Right forelimb (tissue), 1 donor: ENCODE results near the gene TRIM32.
"Not testable (repeated sequence)": the region's sequence is repeated elsewhere in the genome, so short reads cannot be mapped to it uniquely, and the experiment has no call there.

Experiments
- DNase-seq: peaks from one replicate; pipeline ENCODE4 v3.0.0-alpha.2; 2018

The TRIM32 gene

GRCh38 chr9:116683535-116683934 is 3.6 kb upstream of the TRIM32 start:
- DNase-seq, result no peak

GRCh38 chr9:116685166-116685565 is 1.9 kb upstream of the TRIM32 start:
- no peak for DNase-seq

GRCh38 chr9:116686135-116686534 is 970 bp upstream of the TRIM32 start:
- DNase-seq, result no peak

DNA sequence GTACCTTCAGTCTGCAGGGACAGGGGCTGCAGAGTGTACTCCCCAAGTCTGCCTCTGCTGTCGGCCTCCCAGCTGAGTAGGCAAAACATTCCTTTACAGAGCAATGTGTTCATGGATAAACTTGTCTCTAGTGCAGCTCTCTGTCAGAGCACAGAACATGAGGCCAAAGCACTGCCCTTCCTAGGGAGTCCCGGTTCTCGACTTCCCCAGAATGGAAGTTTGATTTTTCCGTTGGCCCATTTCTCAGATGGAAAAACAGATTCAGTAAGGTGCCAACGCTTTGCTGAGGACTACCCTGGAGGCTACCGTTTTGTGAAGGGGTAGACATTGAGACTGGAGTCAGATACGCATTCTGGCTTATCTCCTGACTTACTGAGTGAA is 422 bp upstream of the TRIM32 start:
- DNase-seq, result no peak

DNA sequence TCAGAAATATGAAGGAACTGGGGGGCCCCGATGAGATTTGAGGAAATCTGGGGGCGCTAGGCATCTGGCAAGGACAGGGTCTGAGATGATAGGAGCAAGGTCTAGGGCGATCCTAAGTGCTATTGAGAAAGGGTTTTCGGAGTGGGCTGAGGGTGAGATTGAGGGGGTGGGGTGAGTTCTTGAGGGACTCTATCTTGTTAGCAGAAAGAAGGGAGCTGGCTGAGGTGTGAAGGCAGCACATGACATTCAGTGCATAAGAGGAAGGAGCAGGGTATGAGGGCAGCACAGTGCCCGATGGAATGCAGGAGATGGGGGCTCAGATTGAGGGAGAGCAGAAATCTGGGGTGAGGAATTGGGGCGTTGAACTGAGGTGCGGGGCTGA is 640 bp downstream of the TRIM32 start:
- DNase-seq, result no peak

GRCh38 chr9:116688806-116689485 is 1.8 kb downstream of the TRIM32 start:
- no peak for DNase-seq

- DNase-seq, result no peak
These were observed 2.5 kb downstream of the TRIM32 start for GRCh38 chr9:116689486-116690032.

DNA sequence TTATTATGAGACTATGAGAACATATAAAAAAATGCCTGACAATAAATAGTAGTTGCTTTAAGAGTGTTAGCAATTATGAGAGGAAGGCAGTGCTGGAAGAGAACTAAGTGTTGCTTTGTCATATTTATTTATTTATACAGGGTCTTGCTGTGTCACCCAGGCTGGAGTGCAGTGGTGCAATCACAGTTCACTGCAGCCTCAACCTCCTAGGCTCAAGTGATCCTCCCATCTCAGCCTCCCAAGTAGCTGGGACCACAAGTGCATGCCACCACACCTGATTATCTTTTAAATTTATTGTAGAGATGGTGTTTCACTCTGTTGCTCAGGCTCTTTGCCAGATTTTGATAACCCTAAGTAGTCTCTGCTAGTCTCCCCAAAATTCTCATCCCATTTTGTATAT is 3.7 kb downstream of the TRIM32 start:
- not testable (repeated sequence) for DNase-seq

DNA sequence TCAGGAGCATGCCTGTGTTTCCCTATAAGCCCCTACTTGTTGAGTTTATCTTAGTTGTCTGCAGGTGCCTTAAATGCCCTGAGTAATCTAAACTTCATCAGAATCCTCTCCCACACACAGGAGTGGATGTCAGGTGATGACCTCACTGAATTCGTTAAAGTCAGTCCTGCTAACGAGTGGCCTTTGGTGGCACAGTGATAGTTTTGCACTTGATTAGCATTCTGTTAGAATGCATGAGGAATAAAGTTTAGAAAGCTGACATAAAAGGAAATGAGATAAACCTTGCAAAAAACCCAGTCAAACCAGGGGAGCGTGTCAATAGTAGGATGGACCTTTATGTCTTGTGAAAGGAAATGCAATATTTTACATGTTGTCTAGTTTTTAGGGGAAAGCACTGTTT is 4.5 kb downstream of the TRIM32 start:
- no peak for DNase-seq

DNA sequence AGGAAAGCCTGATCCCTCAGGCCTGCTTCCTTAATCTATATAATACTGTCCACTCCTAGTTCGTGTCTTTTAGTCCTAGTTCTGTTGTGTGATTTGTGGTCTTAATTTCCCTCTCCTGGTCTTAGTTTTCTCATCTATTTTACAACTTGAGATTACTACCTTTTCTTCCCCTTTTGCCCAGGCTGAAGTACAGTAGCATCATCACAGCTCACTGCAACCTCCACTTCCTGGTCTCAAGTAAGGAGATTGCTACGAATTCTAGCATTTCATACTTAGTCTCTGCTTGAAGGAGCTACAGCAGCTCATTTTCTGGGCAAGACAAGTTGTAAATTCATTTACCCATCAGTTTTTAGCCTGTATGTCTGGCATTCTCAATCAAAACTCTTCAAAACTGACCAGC is 5.5 kb downstream of the TRIM32 start:
- DNase-seq, result no peak

- DNase-seq, result no peak
These were observed 6.2 kb downstream of the TRIM32 start for GRCh38 chr9:116693233-116693731.

- DNase-seq, result no peak
These were observed 7.7 kb downstream of the TRIM32 start for GRCh38 chr9:116694785-116695291.

GRCh38 chr9:116695438-116695837 is 8.3 kb downstream of the TRIM32 start:
- DNase-seq, result no peak

- no peak for DNase-seq
These were observed 10.3 kb downstream of the TRIM32 start for GRCh38 chr9:116697362-116697761.

DNA sequence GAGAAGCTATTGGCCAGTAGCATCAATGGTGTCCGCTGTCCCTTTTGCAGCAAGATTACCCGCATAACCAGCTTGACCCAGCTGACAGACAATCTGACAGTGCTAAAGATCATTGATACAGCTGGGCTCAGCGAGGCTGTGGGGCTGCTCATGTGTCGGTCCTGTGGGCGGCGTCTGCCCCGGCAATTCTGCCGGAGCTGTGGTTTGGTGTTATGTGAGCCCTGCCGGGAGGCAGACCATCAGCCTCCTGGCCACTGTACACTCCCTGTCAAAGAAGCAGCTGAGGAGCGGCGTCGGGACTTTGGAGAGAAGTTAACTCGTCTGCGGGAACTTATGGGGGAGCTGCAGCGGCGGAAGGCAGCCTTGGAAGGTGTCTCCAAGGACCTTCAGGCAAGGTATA is 10.8 kb downstream of the TRIM32 start:
- no peak for DNase-seq

- DNase-seq, result no peak
These were observed 13.2 kb downstream of the TRIM32 start for GRCh38 chr9:116700279-116700678.

- no peak for DNase-seq
These were observed 14.1 kb downstream of the TRIM32 start for GRCh38 chr9:116700882-116701865.

GRCh38 chr9:116701940-116702642 is 15.0 kb downstream of the TRIM32 start:
- DNase-seq, result no peak

DNA sequence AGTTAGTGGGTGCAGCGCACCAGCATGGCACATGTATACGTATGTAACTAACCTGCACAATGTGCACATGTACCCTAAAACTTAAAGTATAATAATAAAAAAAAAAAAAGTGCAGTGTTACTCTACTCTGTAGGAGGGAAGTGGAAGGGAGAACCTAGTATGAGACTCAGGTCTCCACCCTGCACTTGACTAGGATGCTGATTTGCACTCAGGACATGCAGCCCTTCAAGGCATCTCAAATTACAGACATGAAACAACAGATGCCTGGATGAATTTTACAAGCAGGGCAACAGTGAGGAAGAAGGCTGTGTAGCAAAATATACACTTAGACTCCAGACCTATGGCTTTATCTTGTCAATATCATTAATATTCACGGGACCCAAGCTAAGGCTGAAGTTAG is 16.5 kb downstream of the TRIM32 start:
- DNase-seq, result no peak

- DNase-seq, result no peak
These were observed 17.4 kb downstream of the TRIM32 start for GRCh38 chr9:116704470-116704869.

GRCh38 chr9:116705531-116705930 is 18.4 kb downstream of the TRIM32 start:
- no peak for DNase-seq
